H1 (cell line): ENCODE measurements around the gene NPIPA1. TPM values are rescaled to one million over a fixed set of nuclear protein-coding genes. Genes with fewer than 3 reads are reported as not detected.

Source experiments
- CTCF ChIA-PET: fragments of 300-600 bp; sonication (Branson Sonifier 250); formaldehyde crosslinking; loops from one replicate; lab custom pipeline; 2021; ENCODE audit not compliant: partially characterized antibody; lab: Charles Lee
- POLR2A ChIA-PET: fragments of 300-600 bp; sonication (Branson Sonifier 250); formaldehyde crosslinking; loops from one replicate; lab custom pipeline; 2021; ENCODE audit warnings: inconsistent platforms; ENCODE audit not compliant: partially characterized antibody; lab: Charles Lee
- DNase-seq, 2 experiments: peaks; one replicate each; pipeline versions ENCODE4 v3.0.0 to v3.0.0-alpha.2; 2010 to 2022; ENCODE audit warnings: low spot score in 2 of 2, low read depth in 1 of 2, mixed read lengths in 1 of 2
- FAIRE-seq: peaks from 2 replicates; lab custom pipeline; 2011; peaks lifted over from hg19 to GRCh38; lab: Jason Lieb, UNC
- H2AFZ ChIP-seq: 2 replicates; pipeline ENCODE4 v1.8.1; 2012; ENCODE audit warnings: low read length, inconsistent platforms
- H2AK5ac ChIP-seq: 2 replicates; pipeline ENCODE4 v1.6.1; 2013; ENCODE audit warnings: low read depth, low read length
- H2BK120ac ChIP-seq: replicated peaks from 2 replicates; pipeline ENCODE3; 2013; ENCODE audit warnings: low read depth, low read length, inconsistent platforms
- H2BK12ac ChIP-seq: 2 replicates; pipeline ENCODE4 v1.6.1; 2013; ENCODE audit warnings: low read depth, low read length
- H2BK15ac ChIP-seq: 2 replicates; pipeline ENCODE4 v1.6.1; 2013; ENCODE audit warnings: low read length
- H2BK20ac ChIP-seq: 2 replicates; pipeline ENCODE4 v1.6.1; 2013; ENCODE audit warnings: low read length
- H2BK5ac ChIP-seq: 2 replicates; pipeline ENCODE4 v1.6.1; 2013; ENCODE audit warnings: low read depth, low read length
- H3K14ac ChIP-seq: 2 replicates; pipeline ENCODE4 v1.6.1; 2013; ENCODE audit warnings: inconsistent platforms; ENCODE audit not compliant: insufficient read length
- H3K18ac ChIP-seq: 2 replicates; pipeline ENCODE4 v1.6.1; 2013; ENCODE audit warnings: low read length; ENCODE audit errors: extremely low read depth
- H3K23ac ChIP-seq: 2 replicates; pipeline ENCODE4 v1.6.1; 2013; ENCODE audit warnings: inconsistent platforms; ENCODE audit not compliant: insufficient read length
- H3K23me2 ChIP-seq: 2 replicates; pipeline ENCODE4 v1.6.1; 2013; ENCODE audit warnings: low read depth, low read length
- H3K27ac ChIP-seq: 2 replicates; pipeline ENCODE4 v1.6.1; 2011; ENCODE audit warnings: low read depth, low read length, inconsistent platforms
- H3K27me3 ChIP-seq, 4 experiments: replicated peaks in 1 of 4; 1 replicate in 1 of 4; 2 replicates in 3 of 4; pipeline versions ENCODE4 v1.6.1 to v1.8.1; 2011 to 2013; ENCODE audit warnings: low read length in 3 of 4, mild to moderate bottlenecking in 3 of 4, inconsistent platforms in 2 of 4, mixed read lengths in 2 of 4, moderate library complexity in 1 of 4; ENCODE audit not compliant: control insufficient read depth in 3 of 4, insufficient read depth in 3 of 4; ENCODE audit errors: extremely low read depth in 1 of 4
- H3K36me3 ChIP-seq, 4 experiments: 2 replicates each; pipeline versions ENCODE4 v1.6.1 to v1.8.1; 2011 to 2013; ENCODE audit warnings: mild to moderate bottlenecking in 4 of 4, low read length in 3 of 4, moderate library complexity in 2 of 4, control low read depth in 1 of 4, inconsistent platforms in 1 of 4; ENCODE audit not compliant: insufficient read depth in 4 of 4, control insufficient read depth in 2 of 4
- H3K4ac ChIP-seq: replicated peaks from 2 replicates; pipeline ENCODE3; 2013; ENCODE audit warnings: low read length, low read depth, mixed read lengths, inconsistent platforms; ENCODE audit not compliant: insufficient read length
- H3K4me1 ChIP-seq, 4 experiments: replicated peaks in 1 of 4; 1 replicate in 1 of 4; 2 replicates in 3 of 4; pipeline versions ENCODE4 v1.6.1 to v1.8.1; 2011 to 2013; ENCODE audit warnings: low read length in 3 of 4, inconsistent platforms in 2 of 4, mixed read lengths in 1 of 4; ENCODE audit not compliant: insufficient read depth in 4 of 4, control insufficient read depth in 3 of 4
- H3K4me2 ChIP-seq, 2 experiments: 2 replicates each; pipeline versions ENCODE4 v1.6.1 to v1.8.1; 2011 to 2013; ENCODE audit warnings: low read depth in 2 of 2, low read length in 2 of 2, control low read depth in 1 of 2, inconsistent platforms in 1 of 2, mild to moderate bottlenecking in 1 of 2; ENCODE audit not compliant: insufficient read depth in 1 of 2
- H3K4me3 ChIP-seq, 4 experiments: fragments of 200-600, 300-600 bp in 1 of 4; sonication (generic), shearing (Covaris generic), sonication (Bioruptor Twin) in 1 of 4; 2 replicates each; pipeline versions ENCODE4 v1.5.1 to v1.8.1; 2011 to 2016; ENCODE audit warnings: low read length in 4 of 4, low read depth in 3 of 4, control low read depth in 2 of 4, inconsistent platforms in 2 of 4, mild to moderate bottlenecking in 2 of 4, mixed read lengths in 1 of 4, moderate library complexity in 1 of 4; ENCODE audit not compliant: insufficient read depth in 2 of 4; ENCODE audit errors: extremely low read depth in 1 of 4
- H3K56ac ChIP-seq: replicated peaks from 2 replicates; pipeline ENCODE3; 2013; ENCODE audit warnings: low read depth, mild to moderate bottlenecking, mixed read lengths, low read length, inconsistent platforms; ENCODE audit not compliant: insufficient read length
- H3K79me1 ChIP-seq: 2 replicates; pipeline ENCODE4 v1.6.1; 2013; ENCODE audit warnings: low read depth, low read length, control low read depth
- H3K79me2 ChIP-seq, 2 experiments: 2 replicates each; pipeline versions ENCODE4 v1.6.1 to v1.8.1; 2012 to 2013; ENCODE audit warnings: low read length in 2 of 2, mild to moderate bottlenecking in 2 of 2, inconsistent platforms in 1 of 2; ENCODE audit not compliant: insufficient read depth in 2 of 2, control insufficient read depth in 1 of 2
- H3K9ac ChIP-seq, 4 experiments: replicated peaks in 1 of 4; 1 replicate in 1 of 4; 2 replicates in 3 of 4; pipeline versions ENCODE4 v1.6.1 to v1.8.1; 2011 to 2013; ENCODE audit warnings: low read depth in 3 of 4, low read length in 3 of 4, control low read depth in 2 of 4, mild to moderate bottlenecking in 2 of 4, moderate library complexity in 2 of 4, inconsistent platforms in 1 of 4; ENCODE audit errors: extremely low read depth in 1 of 4
- H3K9me3 ChIP-seq, 2 experiments: 2 replicates each; pipeline versions ENCODE4 v1.6.1 to v1.8.1; 2012 to 2013; ENCODE audit warnings: mild to moderate bottlenecking in 2 of 2, moderate library complexity in 2 of 2, control low read depth in 1 of 2, inconsistent platforms in 1 of 2, low read depth in 1 of 2, low read length in 1 of 2, mixed read lengths in 1 of 2; ENCODE audit not compliant: insufficient read depth in 2 of 2
- H4K20me1 ChIP-seq, 2 experiments: replicated peaks in 1 of 2; 2 replicates each; pipeline versions ENCODE3 to v1.8.1; 2011 to 2013; ENCODE audit warnings: inconsistent platforms in 2 of 2, low read length in 2 of 2, mild to moderate bottlenecking in 1 of 2; ENCODE audit not compliant: insufficient read depth in 2 of 2, control insufficient read depth in 1 of 2
- H4K5ac ChIP-seq: 2 replicates; pipeline ENCODE4 v1.6.1; 2013; ENCODE audit warnings: low read length, low read depth, mixed read lengths, inconsistent platforms; ENCODE audit not compliant: insufficient read length
- H4K8ac ChIP-seq: 2 replicates; pipeline ENCODE4 v1.8.0; 2013; ENCODE audit warnings: mild to moderate bottlenecking, moderate library complexity, low read length, inconsistent platforms; ENCODE audit not compliant: insufficient read depth; ENCODE audit errors: extremely low read depth
- H4K91ac ChIP-seq: replicated peaks from 2 replicates; pipeline ENCODE3; 2013; ENCODE audit warnings: low read length, mixed read lengths, inconsistent platforms; ENCODE audit not compliant: insufficient read length
- ASH2L ChIP-seq: fragments of 200-600, 300-600 bp; sonication (generic); IDR thresholded peaks from one replicate; pipeline ENCODE4 v1.7.1; 2017; ENCODE audit warnings: low read length
- CHD2 ChIP-seq: IDR thresholded peaks from 2 replicates; pipeline ENCODE4 v1.6.1; 2012; ENCODE audit warnings: low read length, improper control_type of control experiment
- CTBP2 ChIP-seq: IDR thresholded peaks from 2 replicates; pipeline ENCODE4 v1.7.0; 2011; ENCODE audit warnings: borderline replicate concordance, mild to moderate bottlenecking, moderate library complexity, mixed read lengths, low read length; ENCODE audit not compliant: insufficient read depth, insufficient read length
- HDAC6 ChIP-seq: IDR thresholded peaks from one replicate; pipeline ENCODE4 v1.7.1; 2012; ENCODE audit warnings: low read depth, mild to moderate bottlenecking, inconsistent platforms, low read length, moderate library complexity
- POLR2AphosphoS5 ChIP-seq: IDR thresholded peaks from 2 replicates; pipeline ENCODE4 v1.6.1; 2011; ENCODE audit warnings: low read depth, low read length
- RBBP5 ChIP-seq: IDR thresholded peaks from 2 replicates; pipeline ENCODE4 v1.7.1; 2012; ENCODE audit warnings: low read depth, mild to moderate bottlenecking, inconsistent platforms, low read length, moderate library complexity, borderline replicate concordance
- TAF7 ChIP-seq: optimal IDR thresholded peaks from 2 replicates; pipeline ENCODE3; 2011; ENCODE audit warnings: low read depth, mild to moderate bottlenecking, inconsistent platforms, low read length, moderate library complexity, borderline replicate concordance
- WGBS, 2 experiments: shearing (Covaris generic) in 1 of 2; methylation state at CpG; one replicate each; pipeline versions ENCODE4 v1.1.6 to v1.1.7; 2013 to 2015; ENCODE audit warnings: low lambda C conversion rate in 2 of 2, mixed read lengths in 2 of 2, inconsistent platforms in 1 of 2, low coverage in 1 of 2, missing lambda C conversion rate in 1 of 2; ENCODE audit not compliant: insufficient replicate concordance in 2 of 2, insufficient coverage in 1 of 2, insufficient read length in 1 of 2; ENCODE audit errors: extremely low coverage in 1 of 2, missing lambda C conversion rate in 1 of 2; 5-methylcytosine and 5-hydroxymethylcytosine counted together
- polyA plus RNA-seq, 7 experiments: library from polyadenylated mRNA; depleted of rRNA in 3 of 7; stranded (reverse) in 5 of 7; unstranded in 2 of 7; fragments of >200 nt in 5 of 7; fragments of 200-250 nt in 2 of 7; gene quantifications; 1 replicate in 5 of 7; 2 replicates in 1 of 7; 4 replicates in 1 of 7; pipeline versions ENCODE4 v1.2.1 to v1.2.3, GENCODE V29; 2011 to 2013; ENCODE audit warnings: missing spikeins in 2 of 7, mixed read lengths in 2 of 7
- total RNA-seq: library from RNA; stranded (reverse); fragmentation: NEBNext Ultra II Directional; extraction: Animal tissue kit (Norgen Biotek cat#: 25700); gene quantifications from 2 replicates; pipeline ENCODE4 v1.2.1, GENCODE V29; 2021
- TF ChIP-seq, protein P1 (sequence below): IDR thresholded peaks from 2 replicates; pipeline ENCODE4 v1.6.1; 2012; ENCODE audit warnings: inconsistent platforms

Gene NPIPA1
- total and polyA plus RNA-seq, 2 of the 8 experiments (the other 6 are each of a cell fraction or from before 2014, with no cell fraction given) = 60.0 to 97.8 TPM

DNA sequence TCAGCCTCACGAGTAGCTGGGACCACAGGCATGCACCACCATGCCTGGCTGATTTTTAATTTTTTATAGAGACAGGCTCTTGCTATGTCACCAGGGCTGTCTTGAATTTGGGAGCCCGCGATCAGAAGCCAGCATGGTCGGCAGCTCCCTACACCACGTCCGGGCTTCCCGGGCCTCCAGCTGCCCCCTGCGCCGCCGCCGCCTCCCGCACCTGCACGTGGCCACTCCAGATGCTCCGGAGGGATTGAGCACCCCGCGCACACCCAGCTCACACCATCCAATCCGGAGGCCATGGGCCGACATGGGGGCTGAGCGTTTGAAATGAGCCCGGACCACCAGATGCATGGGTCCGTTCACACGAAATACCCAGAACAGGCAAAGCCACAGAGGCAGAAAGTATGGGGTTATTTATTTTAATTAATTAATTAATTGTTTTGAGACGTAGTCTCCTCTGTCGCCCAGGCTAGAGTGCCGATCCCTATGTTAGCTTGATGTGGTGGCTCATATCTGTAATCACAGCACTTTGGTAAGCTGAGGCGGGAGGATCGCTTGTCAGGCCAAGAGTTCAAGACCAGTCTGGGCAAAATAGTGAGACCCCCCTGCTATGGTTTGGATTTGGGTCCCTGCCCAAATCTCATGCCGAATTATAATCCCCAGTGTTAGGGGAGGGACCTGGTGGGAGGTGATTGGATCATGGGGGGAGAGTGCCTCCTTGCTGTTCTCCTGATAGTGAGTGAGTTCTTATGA is 20.5 kb downstream of the NPIPA1 start:
- WGBS, 2 experiments = 93% methylated on average over 28 of the region's 28 CpGs; no CpG with 5 or more reads in 1 of the 2 experiments
- H4K20me1 ChIP-seq = peaks cover 0 to 1% of the 10 kb centered on the region in 2 experiments
- H2BK12ac ChIP-seq = no peak overlapping the region
- H3K4me1 ChIP-seq = no peaks in the 10 kb centered on the region
- ChIA-PET POLR2A (no interaction called here), CTCF (interaction anchor here (0.9 kb wide), 1 partner anchor 724 kb away, joined by 3 read pairs; no protein-coding TSS in a partner anchor)
- peak overlapping the region; percentile 75; the same call in 1 of the 2 replicates for H4K8ac ChIP-seq
- H3K4me3 ChIP-seq = no peak overlapping the region
- H3K36me3 ChIP-seq = no peaks in the 10 kb centered on the region
- no peak overlapping the region for H2BK20ac ChIP-seq
- no peaks in the 10 kb centered on the region for H3K79me2 ChIP-seq
- no peak overlapping the region for H2AFZ ChIP-seq
- no peak overlapping the region for H2BK120ac ChIP-seq
- H3K56ac ChIP-seq = no peak overlapping the region
- no peak overlapping the region for H3K4ac ChIP-seq
- H4K91ac ChIP-seq = no peak overlapping the region
- no peaks in the 10 kb centered on the region for H3K23me2 ChIP-seq
- no peak overlapping the region for H2AK5ac ChIP-seq
- DNase-seq (peak in 1 of 2 experiments; percentile 46), FAIRE-seq (no peak)
- H3K4me2 ChIP-seq = no peak overlapping the region
- H3K27me3 ChIP-seq = no peaks in the 10 kb centered on the region
- H3K14ac ChIP-seq = no peak overlapping the region
- H4K5ac ChIP-seq = no peak overlapping the region
- no peak overlapping the region for H2BK15ac ChIP-seq
- H3K79me1 ChIP-seq = no peaks in the 10 kb centered on the region
- H3K27ac ChIP-seq = no peak overlapping the region
- no peak overlapping the region for H3K23ac ChIP-seq
- no peak overlapping the region for H2BK5ac ChIP-seq
- no peak for TF ChIP-seq TAF7
- TF ChIP-seq ASH2L = no peak
- no peak for TF ChIP-seq HDAC6
- no peak for TF ChIP-seq CHD2
- no peak for TF ChIP-seq RBBP5
- TF ChIP-seq CTBP2 = no peak
- no peak for TF ChIP-seq POLR2AphosphoS5
- TF ChIP-seq, protein P1, sequence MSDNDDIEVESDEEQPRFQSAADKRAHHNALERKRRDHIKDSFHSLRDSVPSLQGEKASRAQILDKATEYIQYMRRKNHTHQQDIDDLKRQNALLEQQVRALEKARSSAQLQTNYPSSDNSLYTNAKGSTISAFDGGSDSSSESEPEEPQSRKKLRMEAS = no peak
- no peak overlapping the region for H3K18ac ChIP-seq
- no peak overlapping the region for H3K9ac ChIP-seq
- H3K9me3 ChIP-seq = no peaks in the 10 kb centered on the region
